K562 (cell line): ENCODE measurements around the gene PRKAG2.

Experiments used
- HDAC8 ChIP-seq: fragments of 450-650 bp; IDR thresholded peaks from 2 replicates; pipeline ENCODE4 v1.6.1; 2016; ENCODE audit warnings: mild to moderate bottlenecking, missing genetic modification characterization, moderate library complexity, missing compliant biosample characterization
- NFYB ChIP-seq: IDR thresholded peaks from 2 replicates; pipeline ENCODE4 v1.6.1; 2011; ENCODE audit warnings: mild to moderate bottlenecking, moderate library complexity; ENCODE audit not compliant: insufficient read length; ENCODE audit errors: extremely low read depth
- RAD21 ChIP-seq, 2 experiments: fragments of 250-450 bp in 1 of 2; fragments of 450-650 bp in 1 of 2; sonication (Bioruptor Pico) in 1 of 2; formaldehyde crosslinking in 1 of 2; IDR thresholded peaks in 1 of 2; conservative IDR thresholded peaks in 1 of 2; 2 replicates each; pipeline versions ENCODE4 v1.4.0 to v1.8.0; 2020 to 2022; ENCODE audit warnings: mild to moderate bottlenecking in 2 of 2, moderate library complexity in 1 of 2
- SMARCC2 ChIP-seq: fragments of 450-650 bp; IDR thresholded peaks from 2 replicates; pipeline ENCODE4 v1.6.1; 2017; ENCODE audit warnings: antibody characterized with exemption, moderate library complexity, mild to moderate bottlenecking, low read depth
- YY1 ChIP-seq, 3 experiments: IDR thresholded peaks; 2 replicates each; pipeline ENCODE4 v1.6.1; 2011; ENCODE audit warnings: low read length in 2 of 3, mild to moderate bottlenecking in 2 of 3, moderate library complexity in 2 of 3, borderline replicate concordance in 1 of 3, control low read depth in 1 of 3, low read depth in 1 of 3; ENCODE audit not compliant: insufficient read depth in 3 of 3, insufficient replicate concordance in 2 of 3, control insufficient read depth in 1 of 3, insufficient read length in 1 of 3; ENCODE audit errors: extremely low read depth in 1 of 3
- ZFX ChIP-seq: sonication (generic); formaldehyde crosslinking; IDR thresholded peaks from 2 replicates; pipeline ENCODE4 v1.8.0; 2022; ENCODE audit warnings: mild to moderate bottlenecking, missing genetic modification reagents, moderate library complexity
- TF ChIP-seq, protein P1 (sequence below): sonication (generic); formaldehyde crosslinking; IDR thresholded peaks from 2 replicates; pipeline ENCODE4 v1.8.1; 2023; ENCODE audit warnings: missing genetic modification reagents, mild to moderate bottlenecking, borderline replicate concordance
- TF ChIP-seq, protein P2 (sequence below), 2 experiments: fragments of 450-650 bp; formaldehyde crosslinking in 1 of 2; IDR thresholded peaks; 2 replicates each; pipeline versions ENCODE4 v1.4.0 to v1.6.1; 2014 to 2020; ENCODE audit warnings: mild to moderate bottlenecking in 2 of 2, borderline replicate concordance in 1 of 2, low read depth in 1 of 2
- TF ChIP-seq, protein P3 (sequence below): sonication (generic); formaldehyde crosslinking; IDR thresholded peaks from 2 replicates; pipeline ENCODE4 v1.8.0; 2022; ENCODE audit warnings: mild to moderate bottlenecking, missing genetic modification reagents

DNA sequence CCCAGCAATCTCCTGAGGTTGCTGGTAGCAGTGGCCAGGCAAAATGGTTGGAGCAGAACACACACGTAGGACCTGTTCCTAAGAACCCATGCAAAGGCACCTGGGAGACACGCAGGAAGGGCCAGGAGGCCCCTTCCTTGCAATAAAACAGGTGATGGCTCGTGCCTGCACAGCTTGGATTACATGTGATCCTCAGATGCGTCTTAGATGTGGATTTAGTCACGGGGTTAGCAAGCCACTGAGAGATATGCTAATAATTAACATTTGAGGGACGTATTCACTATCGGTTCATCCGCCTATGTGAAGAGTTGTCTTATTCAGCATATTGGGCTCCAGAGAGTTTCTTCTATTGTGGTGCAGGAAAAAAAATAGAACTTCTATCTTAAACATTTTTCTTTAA lies 352.6 kb downstream of the PRKAG2 start:
- TF ChIP-seq ZFX (CRISPR knock-in tag): no peak
- TF ChIP-seq SMARCC2: no peak
- TF ChIP-seq YY1 (IDR thresholded peaks at IDR 0.05; ENCODE audit: borderline replicate concordance in 1 of 3, control insufficient read depth in 1 of 3, extremely low read depth in 1 of 3, insufficient read depth in 3 of 3, insufficient read length in 1 of 3, insufficient replicate concordance in 2 of 3, low read depth in 1 of 3, low read length in 2 of 3): no peak
- no peak for TF ChIP-seq RAD21 (CRISPR knock-in tag; conservative IDR thresholded peaks at IDR 0.05 in 1 of 2, IDR thresholded peaks at IDR 0.05 in 1 of 2)
- TF ChIP-seq, protein P1, sequence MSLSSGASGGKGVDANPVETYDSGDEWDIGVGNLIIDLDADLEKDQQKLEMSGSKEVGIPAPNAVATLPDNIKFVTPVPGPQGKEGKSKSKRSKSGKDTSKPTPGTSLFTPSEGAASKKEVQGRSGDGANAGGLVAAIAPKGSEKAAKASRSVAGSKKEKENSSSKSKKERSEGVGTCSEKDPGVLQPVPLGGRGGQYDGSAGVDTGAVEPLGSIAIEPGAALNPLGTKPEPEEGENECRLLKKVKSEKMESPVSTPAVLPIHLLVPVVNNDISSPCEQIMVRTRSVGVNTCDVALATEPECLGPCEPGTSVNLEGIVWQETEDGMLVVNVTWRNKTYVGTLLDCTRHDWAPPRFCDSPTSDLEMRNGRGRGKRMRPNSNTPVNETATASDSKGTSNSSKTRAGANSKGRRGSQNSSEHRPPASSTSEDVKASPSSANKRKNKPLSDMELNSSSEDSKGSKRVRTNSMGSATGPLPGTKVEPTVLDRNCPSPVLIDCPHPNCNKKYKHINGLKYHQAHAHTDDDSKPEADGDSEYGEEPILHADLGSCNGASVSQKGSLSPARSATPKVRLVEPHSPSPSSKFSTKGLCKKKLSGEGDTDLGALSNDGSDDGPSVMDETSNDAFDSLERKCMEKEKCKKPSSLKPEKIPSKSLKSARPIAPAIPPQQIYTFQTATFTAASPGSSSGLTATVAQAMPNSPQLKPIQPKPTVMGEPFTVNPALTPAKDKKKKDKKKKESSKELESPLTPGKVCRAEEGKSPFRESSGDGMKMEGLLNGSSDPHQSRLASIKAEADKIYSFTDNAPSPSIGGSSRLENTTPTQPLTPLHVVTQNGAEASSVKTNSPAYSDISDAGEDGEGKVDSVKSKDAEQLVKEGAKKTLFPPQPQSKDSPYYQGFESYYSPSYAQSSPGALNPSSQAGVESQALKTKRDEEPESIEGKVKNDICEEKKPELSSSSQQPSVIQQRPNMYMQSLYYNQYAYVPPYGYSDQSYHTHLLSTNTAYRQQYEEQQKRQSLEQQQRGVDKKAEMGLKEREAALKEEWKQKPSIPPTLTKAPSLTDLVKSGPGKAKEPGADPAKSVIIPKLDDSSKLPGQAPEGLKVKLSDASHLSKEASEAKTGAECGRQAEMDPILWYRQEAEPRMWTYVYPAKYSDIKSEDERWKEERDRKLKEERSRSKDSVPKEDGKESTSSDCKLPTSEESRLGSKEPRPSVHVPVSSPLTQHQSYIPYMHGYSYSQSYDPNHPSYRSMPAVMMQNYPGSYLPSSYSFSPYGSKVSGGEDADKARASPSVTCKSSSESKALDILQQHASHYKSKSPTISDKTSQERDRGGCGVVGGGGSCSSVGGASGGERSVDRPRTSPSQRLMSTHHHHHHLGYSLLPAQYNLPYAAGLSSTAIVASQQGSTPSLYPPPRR (CRISPR knock-in tag): no peak
- no peak for TF ChIP-seq HDAC8
- TF ChIP-seq, protein P2, sequence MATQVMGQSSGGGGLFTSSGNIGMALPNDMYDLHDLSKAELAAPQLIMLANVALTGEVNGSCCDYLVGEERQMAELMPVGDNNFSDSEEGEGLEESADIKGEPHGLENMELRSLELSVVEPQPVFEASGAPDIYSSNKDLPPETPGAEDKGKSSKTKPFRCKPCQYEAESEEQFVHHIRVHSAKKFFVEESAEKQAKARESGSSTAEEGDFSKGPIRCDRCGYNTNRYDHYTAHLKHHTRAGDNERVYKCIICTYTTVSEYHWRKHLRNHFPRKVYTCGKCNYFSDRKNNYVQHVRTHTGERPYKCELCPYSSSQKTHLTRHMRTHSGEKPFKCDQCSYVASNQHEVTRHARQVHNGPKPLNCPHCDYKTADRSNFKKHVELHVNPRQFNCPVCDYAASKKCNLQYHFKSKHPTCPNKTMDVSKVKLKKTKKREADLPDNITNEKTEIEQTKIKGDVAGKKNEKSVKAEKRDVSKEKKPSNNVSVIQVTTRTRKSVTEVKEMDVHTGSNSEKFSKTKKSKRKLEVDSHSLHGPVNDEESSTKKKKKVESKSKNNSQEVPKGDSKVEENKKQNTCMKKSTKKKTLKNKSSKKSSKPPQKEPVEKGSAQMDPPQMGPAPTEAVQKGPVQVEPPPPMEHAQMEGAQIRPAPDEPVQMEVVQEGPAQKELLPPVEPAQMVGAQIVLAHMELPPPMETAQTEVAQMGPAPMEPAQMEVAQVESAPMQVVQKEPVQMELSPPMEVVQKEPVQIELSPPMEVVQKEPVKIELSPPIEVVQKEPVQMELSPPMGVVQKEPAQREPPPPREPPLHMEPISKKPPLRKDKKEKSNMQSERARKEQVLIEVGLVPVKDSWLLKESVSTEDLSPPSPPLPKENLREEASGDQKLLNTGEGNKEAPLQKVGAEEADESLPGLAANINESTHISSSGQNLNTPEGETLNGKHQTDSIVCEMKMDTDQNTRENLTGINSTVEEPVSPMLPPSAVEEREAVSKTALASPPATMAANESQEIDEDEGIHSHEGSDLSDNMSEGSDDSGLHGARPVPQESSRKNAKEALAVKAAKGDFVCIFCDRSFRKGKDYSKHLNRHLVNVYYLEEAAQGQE (IDR thresholded peaks at IDR 0.05; ENCODE audit: borderline replicate concordance): no peak
- TF ChIP-seq, protein P2 (CRISPR knock-in tag; IDR thresholded peaks at IDR 0.05; ENCODE audit: low read depth): no peak
- no peak for TF ChIP-seq NFYB
- TF ChIP-seq, protein P3, sequence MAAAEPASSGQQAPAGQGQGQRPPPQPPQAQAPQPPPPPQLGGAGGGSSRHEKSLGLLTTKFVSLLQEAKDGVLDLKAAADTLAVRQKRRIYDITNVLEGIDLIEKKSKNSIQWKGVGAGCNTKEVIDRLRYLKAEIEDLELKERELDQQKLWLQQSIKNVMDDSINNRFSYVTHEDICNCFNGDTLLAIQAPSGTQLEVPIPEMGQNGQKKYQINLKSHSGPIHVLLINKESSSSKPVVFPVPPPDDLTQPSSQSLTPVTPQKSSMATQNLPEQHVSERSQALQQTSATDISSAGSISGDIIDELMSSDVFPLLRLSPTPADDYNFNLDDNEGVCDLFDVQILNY (CRISPR knock-in tag): no peak
